Activated T-cell treated with anti-CD3 and anti-CD28 coated beads, Interleukin-2, amount 50 U/mL, for 24 hours (primary cell): ENCODE data around the gene UBE2E2.
"Not testable (repeated sequence)": the region's sequence is repeated elsewhere in the genome, so short reads cannot be mapped to it uniquely, and the experiment has no call there.

Source experiments
- DNase-seq: peaks from one replicate; pipeline ENCODE4 v3.0.0-alpha.2; 2020
- H3K27ac Mint-ChIP-seq: 2 replicates; pipeline ENCODE4 v1.8.0; 2020; ENCODE audit warnings: mild to moderate bottlenecking, mixed read lengths
- H3K27me3 Mint-ChIP-seq: 2 replicates; pipeline ENCODE4 v1.8.0; 2020; ENCODE audit warnings: mixed read lengths
- H3K36me3 Mint-ChIP-seq: 2 replicates; pipeline ENCODE4 v1.8.0; 2020; ENCODE audit warnings: low read depth, mixed read lengths
- H3K4me1 Mint-ChIP-seq: 2 replicates; pipeline ENCODE4 v1.8.0; 2020; ENCODE audit warnings: low read depth, mixed read lengths
- H3K4me3 Mint-ChIP-seq: 2 replicates; pipeline ENCODE4 v1.8.0; 2020; ENCODE audit warnings: mild to moderate bottlenecking, moderate library complexity, mixed read lengths
- H3K9me3 Mint-ChIP-seq: 2 replicates; pipeline ENCODE4 v1.8.0; 2020; ENCODE audit warnings: mixed read lengths

UBE2E2 gene

DNA sequence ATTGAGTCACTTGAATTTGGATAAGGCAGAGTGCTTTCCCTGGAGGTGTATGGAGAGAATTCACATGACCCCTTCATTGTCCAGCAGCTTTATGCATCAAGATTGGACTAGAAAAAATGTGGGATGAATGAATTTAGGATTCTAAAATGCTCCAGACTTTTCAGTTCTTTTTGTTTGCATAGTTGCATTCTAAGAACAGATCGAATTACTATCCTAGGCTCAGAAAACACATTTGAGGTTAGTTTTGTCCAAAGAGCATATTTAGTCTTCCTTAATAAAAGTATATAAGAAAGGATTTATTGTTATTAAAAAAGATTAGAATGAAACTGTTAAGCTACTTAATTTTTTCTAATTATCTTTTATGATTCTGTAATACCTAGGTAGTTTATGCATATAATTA is 127.4 kb downstream of the UBE2E2 start:
- peaks cover 2% of the 10 kb centered on the region for H3K9me3 Mint-ChIP-seq
- no peak overlapping the region for H3K4me3 Mint-ChIP-seq
- H3K27me3 Mint-ChIP-seq, result no peaks in the 10 kb centered on the region
- H3K36me3 Mint-ChIP-seq, result no peaks in the 10 kb centered on the region
- DNase-seq, result no peak
- peaks cover 5% of the 10 kb centered on the region for H3K4me1 Mint-ChIP-seq
- H3K27ac Mint-ChIP-seq, result no peak overlapping the region

DNA sequence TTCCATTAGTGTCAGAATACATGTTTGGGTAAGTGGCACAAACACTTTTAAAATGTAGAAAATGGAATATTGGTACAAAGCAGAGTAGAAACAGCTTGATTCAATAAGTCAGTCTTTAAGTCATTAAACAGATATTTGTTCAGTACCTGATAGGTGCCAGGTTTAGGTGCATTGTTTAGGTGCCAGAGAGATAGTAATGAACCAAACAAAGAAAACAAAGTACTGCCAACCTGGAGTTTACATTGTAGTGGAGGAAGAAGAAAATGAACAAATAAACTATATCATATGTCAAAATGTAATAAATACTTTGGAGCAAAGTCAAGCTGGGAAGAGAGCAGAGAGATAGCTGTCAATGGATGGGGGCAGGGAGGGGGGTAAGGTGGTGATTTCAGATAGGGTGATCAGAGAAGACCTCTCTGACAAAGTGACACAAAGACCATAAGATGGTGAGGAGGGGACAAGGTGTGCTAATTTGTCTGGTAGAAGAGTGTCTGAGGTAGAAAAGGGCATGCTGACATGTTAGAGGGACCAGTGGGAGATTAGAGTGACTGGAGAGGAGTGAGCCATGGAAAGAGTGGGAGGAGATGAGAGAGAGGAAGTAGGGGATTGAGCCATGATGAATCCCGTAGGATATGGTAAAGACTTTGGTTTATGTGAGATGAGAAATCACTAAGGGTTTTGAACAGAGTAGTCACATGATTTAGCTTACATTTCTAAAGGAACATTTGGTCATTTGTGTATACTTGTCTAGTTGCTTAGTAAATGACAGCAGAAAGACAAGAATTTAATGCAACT is 128.2 kb downstream of the UBE2E2 start:
- DNase-seq, result no peak
- no peak overlapping the region for H3K27ac Mint-ChIP-seq
- no peaks in the 10 kb centered on the region for H3K27me3 Mint-ChIP-seq
- H3K4me1 Mint-ChIP-seq, result peaks cover 1% of the 10 kb centered on the region
- H3K36me3 Mint-ChIP-seq, result no peaks in the 10 kb centered on the region
- no peak overlapping the region for H3K4me3 Mint-ChIP-seq
- peaks cover 2% of the 10 kb centered on the region for H3K9me3 Mint-ChIP-seq

DNA sequence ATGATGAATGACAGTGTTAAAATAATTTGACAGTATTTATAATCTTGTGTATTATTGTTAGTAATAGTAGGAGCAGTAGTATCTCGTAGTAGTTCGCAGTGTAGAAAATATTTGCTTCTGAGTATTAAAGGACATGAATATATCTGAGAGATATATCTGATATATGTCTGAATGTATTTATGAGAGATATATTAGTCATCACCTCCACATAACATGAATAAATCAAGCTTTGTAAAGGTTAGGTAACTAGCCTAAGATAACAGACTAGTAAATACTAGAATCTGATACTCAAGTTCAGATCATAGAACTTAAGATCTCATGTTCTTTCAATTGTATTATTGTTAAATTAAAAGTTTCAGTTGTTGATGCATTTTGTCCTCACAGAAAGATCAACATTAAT is 130.5 kb downstream of the UBE2E2 start:
- Mint-ChIP-seq H3K36me3 (no peaks in the 10 kb centered on the region), H3K27ac (no peak overlapping the region), H3K9me3 (no peaks in the 10 kb centered on the region)

DNA sequence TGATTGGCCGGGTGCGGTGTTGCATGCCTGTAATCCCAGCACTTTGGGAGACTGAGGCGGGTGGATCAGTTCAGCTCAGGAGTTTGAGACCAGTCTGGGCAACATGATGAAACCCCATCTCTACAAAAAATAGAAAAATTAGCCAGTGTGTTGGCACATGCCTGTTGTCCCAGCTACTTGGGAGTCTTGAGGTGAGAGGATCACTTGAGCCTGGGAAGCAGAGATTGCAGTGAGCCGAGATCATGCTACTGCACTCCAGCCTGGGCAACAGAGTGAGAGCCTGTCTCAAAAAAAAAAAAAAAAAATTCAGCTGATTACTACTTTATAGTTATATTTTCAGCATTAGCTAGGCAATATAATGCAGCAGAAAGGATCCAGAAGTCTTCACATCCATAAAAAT is 133.7 kb downstream of the UBE2E2 start:
- not testable (repeated sequence) for H3K27me3 Mint-ChIP-seq, H3K27ac Mint-ChIP-seq, DNase-seq, H3K9me3 Mint-ChIP-seq, H3K36me3 Mint-ChIP-seq, H3K4me3 Mint-ChIP-seq
- peaks cover 12% of the 10 kb centered on the region for H3K4me1 Mint-ChIP-seq

More for the DNA sequence above, 130.5 kb downstream of the UBE2E2 start:
- peaks cover 2% of the 10 kb centered on the region for H3K4me1 Mint-ChIP-seq
- H3K27me3 Mint-ChIP-seq, result no peaks in the 10 kb centered on the region
- no peak for DNase-seq
- no peak overlapping the region for H3K4me3 Mint-ChIP-seq

DNA sequence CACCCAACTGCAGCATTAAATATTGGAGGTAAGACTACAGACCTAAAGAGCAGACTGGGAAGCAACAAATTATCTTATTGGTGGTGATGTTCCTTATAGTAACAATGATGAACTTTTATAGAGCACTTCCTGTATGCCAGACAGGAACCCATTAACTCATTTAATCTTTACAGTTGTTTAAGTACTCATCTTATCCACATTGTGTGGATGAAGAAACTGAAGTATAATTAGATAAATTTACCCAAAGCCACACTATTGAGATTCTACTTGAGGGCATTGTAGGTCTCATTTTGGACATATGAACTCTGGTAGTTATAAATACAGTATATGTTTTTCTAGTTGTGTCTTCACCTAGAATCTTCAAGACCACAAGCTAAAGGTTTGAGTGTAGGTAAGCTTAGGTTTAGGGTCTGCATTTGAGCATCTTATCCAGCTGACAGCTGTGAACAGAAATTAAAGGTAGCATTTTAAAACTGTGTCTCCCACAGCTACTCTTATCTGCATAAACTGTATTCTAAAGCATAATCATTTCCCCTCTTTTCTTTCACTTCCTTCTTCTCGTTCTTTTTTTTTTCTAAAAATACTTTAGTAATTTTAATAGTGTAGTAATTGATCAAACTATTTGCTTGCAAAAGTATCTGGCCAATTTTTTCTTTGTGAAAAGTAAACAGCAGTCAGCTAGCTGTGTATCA is 138.2 kb downstream of the UBE2E2 start:
- Mint-ChIP-seq H3K4me3 (no peak overlapping the region), H3K9me3 (no peaks in the 10 kb centered on the region), H3K27ac (no peak overlapping the region), H3K27me3 (no peaks in the 10 kb centered on the region), H3K4me1 (peaks cover 12% of the 10 kb centered on the region), H3K36me3 (no peaks in the 10 kb centered on the region)
- DNase-seq, result no peak

- no peak for DNase-seq
- no peak overlapping the region for H3K27ac Mint-ChIP-seq
- no peak overlapping the region for H3K4me3 Mint-ChIP-seq
Observed at GRCh38 chr3:23342343-23342742, 139.2 kb downstream of the UBE2E2 start.

DNA sequence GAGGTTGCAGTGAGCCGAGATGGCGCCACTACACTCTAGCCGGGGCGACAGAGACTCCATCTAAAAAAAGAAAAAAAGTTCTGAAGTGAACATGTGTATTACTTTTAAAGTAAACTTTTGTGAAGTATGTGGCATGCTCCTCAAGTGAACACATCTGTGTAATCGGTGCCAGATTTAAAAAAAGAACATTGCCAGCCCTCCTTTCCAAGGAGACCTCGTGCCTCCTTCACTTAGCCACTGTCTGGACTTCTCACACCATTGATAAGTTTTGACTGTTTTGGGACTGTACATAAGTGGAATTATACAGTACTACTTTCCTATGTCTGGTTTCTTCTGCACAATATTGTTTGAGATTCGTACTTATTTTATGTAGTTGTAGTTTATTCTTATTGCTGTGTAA is 140.4 kb downstream of the UBE2E2 start:
- Mint-ChIP-seq H3K27ac (no peak overlapping the region), H3K9me3 (no peaks in the 10 kb centered on the region), H3K36me3 (no peaks in the 10 kb centered on the region), H3K4me1 (peaks cover 10% of the 10 kb centered on the region), H3K4me3 (no peak overlapping the region), H3K27me3 (no peaks in the 10 kb centered on the region)
- no peak for DNase-seq

More at GRCh38 chr3:23342343-23342742, 139.2 kb downstream of the UBE2E2 start:
- Mint-ChIP-seq H3K4me1 (peaks cover 12% of the 10 kb centered on the region), H3K36me3 (no peaks in the 10 kb centered on the region), H3K9me3 (no peaks in the 10 kb centered on the region), H3K27me3 (no peaks in the 10 kb centered on the region)

GRCh38 chr3:23344886-23345285 is 141.8 kb downstream of the UBE2E2 start:
- Mint-ChIP-seq H3K27me3 (no peaks in the 10 kb centered on the region), H3K36me3 (no peaks in the 10 kb centered on the region), H3K27ac (no peak overlapping the region), H3K9me3 (no peaks in the 10 kb centered on the region), H3K4me1 (peaks cover 8% of the 10 kb centered on the region), H3K4me3 (no peak overlapping the region)
- no peak for DNase-seq

DNA sequence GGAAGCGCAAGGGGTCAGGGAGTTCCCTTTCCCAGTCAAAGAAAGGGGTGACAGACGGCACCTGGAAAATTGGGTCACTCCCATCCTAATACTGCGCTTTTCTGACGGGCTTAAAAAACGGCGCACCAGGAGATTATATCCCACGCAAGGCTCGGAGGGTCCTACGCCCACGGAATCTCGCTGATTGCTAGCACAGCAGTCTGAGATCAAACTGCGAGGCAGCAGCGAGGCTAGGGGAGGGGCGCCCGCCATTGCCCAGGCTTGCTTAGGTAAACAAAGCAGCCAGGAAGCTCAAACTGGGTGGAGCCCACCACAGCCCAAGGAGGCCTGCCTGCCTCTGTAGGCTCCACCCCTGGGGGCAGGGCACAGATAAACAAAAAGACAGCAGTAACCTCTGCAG is 146.3 kb downstream of the UBE2E2 start:
- not testable (repeated sequence) for H3K9me3 Mint-ChIP-seq, H3K4me1 Mint-ChIP-seq, DNase-seq

GRCh38 chr3:23356169-23356568 is 153.0 kb downstream of the UBE2E2 start:
- Mint-ChIP-seq H3K4me1 (no peaks in the 10 kb centered on the region), H3K9me3 (peaks cover 4% of the 10 kb centered on the region), H3K27ac (no peak overlapping the region), H3K27me3 (no peaks in the 10 kb centered on the region), H3K4me3 (no peak overlapping the region), H3K36me3 (no peaks in the 10 kb centered on the region)
- no peak for DNase-seq

More for the DNA sequence above, 146.3 kb downstream of the UBE2E2 start:
- not testable (repeated sequence) for H3K36me3 Mint-ChIP-seq, H3K27me3 Mint-ChIP-seq, H3K4me3 Mint-ChIP-seq, H3K27ac Mint-ChIP-seq

DNA sequence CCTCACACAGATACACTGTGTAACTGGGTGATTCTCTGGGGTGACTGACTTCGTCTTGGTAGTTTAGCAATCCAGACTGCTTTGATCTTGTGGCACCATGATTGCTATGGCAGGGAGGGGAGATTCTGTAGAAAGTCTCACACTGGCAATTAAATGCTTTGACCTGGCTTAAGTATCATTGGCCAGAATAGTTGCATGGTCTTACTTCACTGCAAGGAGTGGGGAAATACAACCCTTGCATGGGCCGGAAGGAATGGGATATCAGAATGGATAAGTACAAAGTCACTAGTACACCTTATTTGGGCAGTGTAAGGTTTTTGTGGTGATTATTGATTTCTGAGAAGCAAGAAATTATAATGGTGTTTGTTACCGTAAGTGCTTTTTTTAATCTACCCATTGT is 153.8 kb downstream of the UBE2E2 start:
- Mint-ChIP-seq H3K27me3 (no peaks in the 10 kb centered on the region), H3K9me3 (peaks cover 4% of the 10 kb centered on the region), H3K4me3 (no peak overlapping the region), H3K4me1 (no peaks in the 10 kb centered on the region), H3K36me3 (no peaks in the 10 kb centered on the region), H3K27ac (no peak overlapping the region)
- no peak for DNase-seq

DNA sequence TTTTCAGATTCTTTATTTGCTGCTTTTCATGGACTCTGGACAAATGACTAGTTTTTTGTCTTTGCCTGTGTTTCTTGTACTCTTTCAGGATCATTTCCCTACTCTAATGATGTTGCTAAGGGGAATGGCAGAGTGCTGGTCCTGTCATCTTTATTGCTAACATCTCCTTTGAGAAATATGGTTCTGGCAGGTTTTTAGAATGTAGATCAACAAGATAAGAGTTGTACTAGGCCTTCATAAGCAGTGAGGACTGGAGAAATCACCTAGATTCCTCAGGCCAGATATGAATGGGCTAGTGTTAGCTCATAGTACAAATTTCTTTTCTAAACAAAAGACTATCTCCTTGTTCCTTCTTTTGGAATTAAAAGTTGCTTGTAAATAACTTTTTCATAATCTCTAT is 156.0 kb downstream of the UBE2E2 start:
- Mint-ChIP-seq H3K9me3 (peaks cover 15% of the 10 kb centered on the region), H3K27me3 (no peaks in the 10 kb centered on the region), H3K4me3 (no peak overlapping the region), H3K36me3 (no peaks in the 10 kb centered on the region), H3K4me1 (no peaks in the 10 kb centered on the region), H3K27ac (no peak overlapping the region)
- DNase-seq, result no peak

DNA sequence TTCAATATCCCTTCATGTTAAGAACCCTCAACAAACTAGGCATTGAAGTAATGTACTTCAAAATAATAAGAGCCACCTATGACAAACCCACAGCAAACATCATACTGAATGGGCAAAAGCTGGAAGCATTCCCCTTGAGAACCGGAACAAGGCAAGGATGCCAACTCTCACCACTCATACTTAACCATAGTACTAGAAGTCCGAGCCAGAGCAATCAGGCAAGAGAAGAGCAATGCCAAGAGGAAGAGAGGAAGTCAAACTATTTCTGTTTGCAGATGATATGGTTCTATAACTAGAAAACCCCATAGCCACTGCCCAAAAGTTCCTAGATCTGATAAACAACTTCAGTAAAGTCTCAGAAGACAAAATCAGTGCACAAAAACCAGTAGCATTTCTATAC is 161.9 kb downstream of the UBE2E2 start:
- Mint-ChIP-seq H3K9me3 (peaks cover 21% of the 10 kb centered on the region), H3K4me1 (no peaks in the 10 kb centered on the region), H3K27ac (no peak overlapping the region), H3K36me3 (no peaks in the 10 kb centered on the region), H3K4me3 (no peak overlapping the region), H3K27me3 (no peaks in the 10 kb centered on the region)
- no peak for DNase-seq

DNA sequence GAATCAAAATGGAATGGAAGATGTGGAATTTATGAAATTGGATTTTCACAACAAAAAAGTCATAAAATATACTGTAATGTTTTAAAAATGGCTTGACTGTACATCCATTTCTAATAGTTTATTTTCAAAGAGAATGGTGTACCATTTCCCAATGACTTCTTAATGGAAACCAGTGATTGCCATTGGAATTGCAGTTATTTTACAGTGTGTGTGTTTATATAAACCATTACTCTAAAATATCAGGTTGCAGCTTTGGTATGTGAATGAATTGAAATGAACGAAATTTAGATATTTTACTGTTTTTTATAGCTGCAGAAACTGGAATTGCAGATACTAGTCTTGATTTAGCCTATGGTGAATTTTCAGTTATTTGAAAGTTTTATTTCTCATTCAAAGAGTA is 165.6 kb downstream of the UBE2E2 start:
- no peaks in the 10 kb centered on the region for H3K27me3 Mint-ChIP-seq
- no peaks in the 10 kb centered on the region for H3K36me3 Mint-ChIP-seq

DNA sequence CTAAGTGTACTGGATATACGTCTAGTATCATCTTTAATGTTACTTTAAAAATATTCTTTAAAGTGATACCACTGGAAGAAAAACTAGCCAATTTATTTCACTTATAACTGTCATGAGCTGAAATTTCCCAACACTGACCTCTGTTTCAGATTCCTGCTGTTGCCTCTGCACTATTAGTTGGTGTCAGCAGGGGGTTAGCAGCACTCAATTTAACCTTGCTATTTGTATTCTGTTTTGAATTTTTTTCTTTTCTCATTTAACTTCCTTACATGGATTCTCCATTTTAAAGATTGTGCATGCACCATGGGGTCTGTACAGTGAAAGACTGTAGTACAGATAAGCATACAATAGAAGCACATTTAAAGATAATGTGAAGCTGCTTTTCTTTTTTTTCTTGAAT is 169.2 kb downstream of the UBE2E2 start:
- peaks cover 3% of the 10 kb centered on the region for H3K4me1 Mint-ChIP-seq
- no peak for DNase-seq
- H3K36me3 Mint-ChIP-seq, result no peaks in the 10 kb centered on the region
- H3K27ac Mint-ChIP-seq, result no peak overlapping the region
- H3K9me3 Mint-ChIP-seq, result no peaks in the 10 kb centered on the region
- H3K4me3 Mint-ChIP-seq, result no peak overlapping the region
- H3K27me3 Mint-ChIP-seq, result no peaks in the 10 kb centered on the region

More for the DNA sequence above, 165.6 kb downstream of the UBE2E2 start:
- DNase-seq, result no peak
- peaks cover 11% of the 10 kb centered on the region for H3K9me3 Mint-ChIP-seq
- no peak overlapping the region for H3K27ac Mint-ChIP-seq
- no peaks in the 10 kb centered on the region for H3K4me1 Mint-ChIP-seq
- H3K4me3 Mint-ChIP-seq, result no peak overlapping the region
